ENCODE data around the gene MYO15A. TPM values are rescaled to one million over a fixed set of nuclear protein-coding genes. Genes with fewer than 3 reads are reported as not detected.

Gene MYO15A
- total RNA-seq, 2 donors from 2014 or later = 1.7 to 2.4 TPM

GRCh38 chr17:18229254-18229653, 120.7 kb downstream of the MYO15A start:
- no peaks in the 10 kb centered on the region for H3K9me3 ChIP-seq (ENCODE audit: control insufficient read depth, low read length)
- no peak for DNase-seq
- no peak overlapping the region for H3K9ac ChIP-seq (ENCODE audit: extremely low read depth, low read length, poor library complexity, severe bottlenecking)
- Mint-ChIP-seq H3K9me3 (no peaks in the 10 kb centered on the region), H3K4me3 (no peak overlapping the region), H3K4me1 (peaks cover 18% of the 10 kb centered on the region), H3K27me3 (ENCODE audit: insufficient read depth) (no peaks in the 10 kb centered on the region), H3K27ac (no peak overlapping the region), H3K36me3 (ENCODE audit: low read depth) (peaks cover 4% of the 10 kb centered on the region)
- peak overlapping the region; percentile 29 for H3K27ac ChIP-seq (ENCODE audit: low read depth, low read length)
- no peak overlapping the region for H3K4me3 ChIP-seq (ENCODE audit: low read length)
- peaks cover 20% of the 10 kb centered on the region for H3K36me3 ChIP-seq (ENCODE audit: control insufficient read depth, insufficient read depth, low read length)
- H3K27me3 ChIP-seq (ENCODE audit: control insufficient read depth, insufficient read depth, low read length, poor library complexity, severe bottlenecking) = no peaks in the 10 kb centered on the region
- H3K4me1 ChIP-seq (ENCODE audit: control insufficient read depth, insufficient read depth, low read length) = peaks cover 5% of the 10 kb centered on the region
- WGBS, 2 experiments (ENCODE audit: insufficient coverage in 1 of 2, insufficient read length in 1 of 2) = 99 to 100% methylated on average over 1 to 3 of the region's 4 CpGs
- TF ChIP-seq CTCF (conservative IDR thresholded peaks at IDR 0.05) = no peak

Other genes with a start within 250 kb of the MYO15A start
- 10 to 100 TPM; 10.2 to 11.5 TPM for gene TOM1L2, start 136.4 kb upstream of the MYO15A start, total RNA-seq
- 1 to 10 TPM; 2.0 to 2.6 TPM for gene DRC3, start 135.9 kb upstream of the MYO15A start, total RNA-seq
- 10 to 100 TPM; 31.4 to 50.8 TPM for gene ATPAF2, start 69.6 kb upstream of the MYO15A start, total RNA-seq
- 10 to 100 TPM; 20.5 to 20.8 TPM for gene GID4, start 69.3 kb upstream of the MYO15A start, total RNA-seq
- gene DRG2, start 20.8 kb upstream of the MYO15A start, total RNA-seq = 10 to 100 TPM; 45.1 to 49.9 TPM
- 10 to 100 TPM; 64.1 to 80.9 TPM for gene ALKBH5, start 75.1 kb downstream of the MYO15A start, total RNA-seq
- gene LLGL1, start 116.9 kb downstream of the MYO15A start, total RNA-seq = 10 to 100 TPM; 66.3 to 69.3 TPM
- gene FLII, start 150.0 kb downstream of the MYO15A start, total RNA-seq = 100 to 1,000 TPM; 299 to 335 TPM
- 10 to 100 TPM; 15.3 to 19.6 TPM for gene MIEF2, start 151.9 kb downstream of the MYO15A start, total RNA-seq
- gene TOP3A, start 206.2 kb downstream of the MYO15A start, total RNA-seq = 10 to 100 TPM; 60.4 to 67.4 TPM
- gene SMCR8, start 206.5 kb downstream of the MYO15A start, total RNA-seq = 10 to 100 TPM; 20.7 to 22.2 TPM

Data from endodermal cell (in vitro differentiated cells).